Smooth muscle cell (in vitro differentiated cells): ENCODE measurements around the gene PDXDC1. TPM values are rescaled to one million over a fixed set of nuclear protein-coding genes. Genes with fewer than 3 reads are reported as not detected.

Experiments used
- microRNA counts: library from miRNA; unstranded; fragments of <30 nt; microRNA quantifications from one replicate; lab custom pipeline; 2016
- microRNA-seq: library from miRNA; unstranded; fragments of <30 nt; microRNA quantifications from one replicate; pipeline ENCODE4, GENCODE V29; 2016; ENCODE audit warnings: borderline number of aligned reads
- polyA plus RNA-seq: library from polyadenylated mRNA; unstranded; fragments of >200 nt; fragmentation: Nextera tagmentation; extraction: Ambion mirVana; gene quantifications from 2 replicates; pipeline ENCODE4 v1.2.1, GENCODE V29; 2016
- small RNA-seq: library from RNA; depleted of rRNA; stranded (forward); fragments of <200 nt; gene quantifications from one replicate; pipeline ENCODE3, GENCODE V24; 2014
- total RNA-seq: library from RNA; depleted of rRNA; stranded (reverse); fragments of >200 nt; gene quantifications from 2 replicates; pipeline ENCODE4 v1.2.3, GENCODE V29; 2014

PDXDC1 gene
- total and polyA plus RNA-seq, 2 experiments from 2014 or later = 102 to 113 TPM

MicroRNAs within 50 kb of the gene (microRNA counts, 767-probe panel; counts per million panel counts)
- microRNA hsa-miR-1972 (lab: Ali Mortazavi, UCI) = 183 counts per million

Small RNAs within 50 kb of the gene (microRNA-seq; reads per million reads assigned to microRNA genes)
- gene MIR1972-1 (not detected), gene MIR3180-4 (not detected), gene MIR6511A1 (not detected), gene MIR6511B2 (not detected), gene MIR6770-1 (not detected)

Small RNAs within 50 kb of the gene (small RNA-seq; reads per million reads assigned to genes)
- gene AC138932.4 = not detected
- not detected for gene MIR1972-1
- gene MIR3180-4 = not detected
- not detected for gene MIR6511A1
- gene MIR6770-1 = not detected
- not detected for gene RF00019

Other genes with a start within 250 kb of the PDXDC1 start
- gene NPIPA2, start 232.5 kb upstream of the PDXDC1 start, total RNA-seq = 3.9 TPM in 1 of 2 replicates, not detected in the other
- 3.7 and 7.0 TPM in 2 replicates for gene NPIPA2, start 232.5 kb upstream of the PDXDC1 start, polyA plus RNA-seq
- 85.7 and 96.0 TPM in 2 replicates for gene NOMO1, start 141.3 kb upstream of the PDXDC1 start, total RNA-seq
- gene NOMO1, start 141.3 kb upstream of the PDXDC1 start, polyA plus RNA-seq = 74.2 and 91.4 TPM in 2 replicates
- gene NPIPA1, start 37.6 kb upstream of the PDXDC1 start, total RNA-seq = 34.6 and 39.5 TPM in 2 replicates
- 34.8 and 38.0 TPM in 2 replicates for gene NPIPA1, start 37.6 kb upstream of the PDXDC1 start, polyA plus RNA-seq
- 66.9 and 70.0 TPM in 2 replicates for gene NTAN1, start 81.0 kb downstream of the PDXDC1 start, total RNA-seq
- gene NTAN1, start 81.0 kb downstream of the PDXDC1 start, polyA plus RNA-seq = 96.6 and 96.9 TPM in 2 replicates
- gene RRN3, start 119.2 kb downstream of the PDXDC1 start, total RNA-seq = 47.1 and 48.6 TPM in 2 replicates
- gene RRN3, start 119.2 kb downstream of the PDXDC1 start, polyA plus RNA-seq = 17.1 and 17.7 TPM in 2 replicates